Loucy (cell line): ENCODE results near the gene WDR45B.

Experiments used
- H2AFZ ChIP-seq: fragments of 200-600 bp; sonication (generic); 2 replicates; pipeline ENCODE4 v1.6.0; 2016; ENCODE audit warnings: antibody characterized with exemption, mild to moderate bottlenecking, low read length, moderate library complexity
- H3F3A ChIP-seq: fragments of 200-600 bp; 2 replicates; pipeline ENCODE4 v1.6.0; 2016; ENCODE audit warnings: antibody characterized with exemption, low read depth, mild to moderate bottlenecking
- H3K27me3 ChIP-seq: fragments of 200-600 bp; sonication (generic); 2 replicates; pipeline ENCODE4 v1.6.1; 2014; ENCODE audit warnings: low read length, mild to moderate bottlenecking; ENCODE audit not compliant: insufficient read depth, poor library complexity, severe bottlenecking
- H3K36me3 ChIP-seq: fragments of 200-600 bp; sonication (generic); 2 replicates; pipeline ENCODE4 v1.6.1; 2016; ENCODE audit warnings: low read length; ENCODE audit not compliant: insufficient read depth
- H3K4me1 ChIP-seq: fragments of 200-600 bp; sonication (generic); 2 replicates; pipeline ENCODE4 v1.5.1; 2014; ENCODE audit warnings: low read length, mild to moderate bottlenecking; ENCODE audit not compliant: insufficient read depth, poor library complexity, severe bottlenecking
- H3K4me2 ChIP-seq: fragments of 200-600 bp; sonication (generic); 2 replicates; pipeline ENCODE4 v1.6.0; 2014; ENCODE audit warnings: antibody characterized with exemption, low read length, low read depth, mild to moderate bottlenecking; ENCODE audit not compliant: poor library complexity, severe bottlenecking
- H3K4me3 ChIP-seq: fragments of 200-600 bp; sonication (generic); 2 replicates; pipeline ENCODE4 v1.5.1; 2014; ENCODE audit warnings: low read length, mild to moderate bottlenecking, mixed read lengths; ENCODE audit not compliant: poor library complexity, severe bottlenecking
- H3K79me2 ChIP-seq: fragments of 200-600 bp; sonication (generic); 2 replicates; pipeline ENCODE4 v1.6.1; 2014; ENCODE audit warnings: low read length; ENCODE audit not compliant: insufficient read depth
- H3K9ac ChIP-seq: fragments of 200-600 bp; sonication (generic); 2 replicates; pipeline ENCODE4 v1.6.0; 2014; ENCODE audit warnings: mild to moderate bottlenecking, low read depth, low read length, moderate library complexity; ENCODE audit not compliant: poor library complexity, severe bottlenecking
- H3K9me2 ChIP-seq: fragments of 200-600 bp; sonication (generic); replicated peaks from 2 replicates; pipeline ENCODE4 v1.6.1; 2016; ENCODE audit warnings: low read depth, low read length, mixed read lengths
- H3K9me3 ChIP-seq: fragments of 200-600 bp; sonication (generic); 2 replicates; pipeline ENCODE4 v1.6.1; 2014; ENCODE audit warnings: mild to moderate bottlenecking, antibody characterized with exemption, low read length, low read depth; ENCODE audit not compliant: insufficient read depth
- H4K20me1 ChIP-seq: fragments of 200-600 bp; sonication (generic); 2 replicates; pipeline ENCODE4 v1.6.0; 2014; ENCODE audit warnings: antibody characterized with exemption, low read length, mild to moderate bottlenecking; ENCODE audit not compliant: insufficient read depth, poor library complexity, severe bottlenecking
- CTCF ChIP-seq: fragments of 200-600 bp; sonication (generic); conservative IDR thresholded peaks from 2 replicates; pipeline ENCODE4 v1.5.1; 2014; ENCODE audit warnings: mild to moderate bottlenecking, antibody characterized with exemption, low read length
- EZH2phosphoT487 ChIP-seq: fragments of 200-600 bp; IDR thresholded peaks from 2 replicates; pipeline ENCODE4 v1.6.1; 2018; ENCODE audit warnings: antibody characterized with exemption, mild to moderate bottlenecking, moderate library complexity, borderline replicate concordance

Gene WDR45B

DNA sequence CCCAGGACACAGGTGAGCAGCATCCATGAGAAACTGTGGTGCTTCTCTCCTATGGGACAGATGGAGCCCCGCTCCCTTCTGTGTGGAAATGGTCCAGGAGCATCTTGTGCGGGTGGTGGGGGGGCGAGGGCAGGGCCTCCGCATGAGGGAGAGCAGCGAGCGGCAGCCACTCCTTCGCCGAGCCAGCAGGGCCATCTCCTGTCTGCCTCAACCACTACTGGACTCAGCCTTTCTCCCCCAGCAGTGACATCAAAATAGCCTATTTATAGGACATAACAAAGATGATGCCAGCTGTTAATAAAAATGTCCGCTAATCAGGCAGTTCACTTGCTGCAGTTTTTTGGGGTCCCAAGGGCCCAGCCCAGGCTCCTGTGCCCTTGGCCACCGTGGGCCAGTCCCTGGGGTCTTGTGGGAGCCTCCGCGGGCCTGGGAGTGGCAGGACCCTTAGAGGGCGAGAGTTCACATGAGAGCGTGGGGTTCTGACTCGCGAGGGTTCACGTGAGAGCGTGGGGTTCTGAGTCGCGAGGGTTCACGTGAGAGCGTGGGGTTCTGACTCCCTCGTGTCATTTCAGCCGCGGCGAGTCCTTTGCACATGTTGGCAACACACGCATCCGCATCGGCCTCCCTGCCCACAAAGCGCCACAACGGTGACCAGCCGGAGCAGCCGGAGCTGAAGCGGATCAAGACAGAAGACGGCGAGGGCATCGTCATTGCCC is 47.4 kb downstream of the WDR45B start:
- Histone ChIP-seq H3K9me2 (no peaks in the 10 kb centered on the region), H3K9me3 (no peaks in the 10 kb centered on the region), H4K20me1 (no peaks in the 10 kb centered on the region), H3K79me2 (0 out of 2 replicates have a peak, but pooled peaks cover 4% of the 10 kb centered on the region), H2AFZ (no peak overlapping the region), H3K4me1 (no peaks in the 10 kb centered on the region), H3K36me3 (peaks cover 65% of the 10 kb centered on the region; the same call in 1 of the 2 replicates), H3K27me3 (no peaks in the 10 kb centered on the region), H3F3A (no peaks in the 10 kb centered on the region), H3K4me3 (no peak overlapping the region), H3K4me2 (no peak overlapping the region), H3K9ac (no peak overlapping the region)
- TF ChIP-seq EZH2phosphoT487 (no peak), CTCF (no peak)

GRCh38 chr17:82599674-82600661 is 48.3 kb downstream of the WDR45B start:
- Histone ChIP-seq H3K4me3 (no peak overlapping the region), H3K9me3 (no peaks in the 10 kb centered on the region), H3K79me2 (peaks cover 13% of the 10 kb centered on the region; the same call in 1 of the 2 replicates), H3K9me2 (no peaks in the 10 kb centered on the region), H4K20me1 (no peaks in the 10 kb centered on the region), H3K9ac (no peak overlapping the region), H2AFZ (no peak overlapping the region), H3F3A (no peaks in the 10 kb centered on the region), H3K36me3 (peaks cover 65% of the 10 kb centered on the region), H3K27me3 (no peaks in the 10 kb centered on the region), H3K4me2 (no peak overlapping the region), H3K4me1 (peaks cover under 1% of the 10 kb centered on the region)
- TF ChIP-seq EZH2phosphoT487: no peak
- no peak for TF ChIP-seq CTCF

DNA sequence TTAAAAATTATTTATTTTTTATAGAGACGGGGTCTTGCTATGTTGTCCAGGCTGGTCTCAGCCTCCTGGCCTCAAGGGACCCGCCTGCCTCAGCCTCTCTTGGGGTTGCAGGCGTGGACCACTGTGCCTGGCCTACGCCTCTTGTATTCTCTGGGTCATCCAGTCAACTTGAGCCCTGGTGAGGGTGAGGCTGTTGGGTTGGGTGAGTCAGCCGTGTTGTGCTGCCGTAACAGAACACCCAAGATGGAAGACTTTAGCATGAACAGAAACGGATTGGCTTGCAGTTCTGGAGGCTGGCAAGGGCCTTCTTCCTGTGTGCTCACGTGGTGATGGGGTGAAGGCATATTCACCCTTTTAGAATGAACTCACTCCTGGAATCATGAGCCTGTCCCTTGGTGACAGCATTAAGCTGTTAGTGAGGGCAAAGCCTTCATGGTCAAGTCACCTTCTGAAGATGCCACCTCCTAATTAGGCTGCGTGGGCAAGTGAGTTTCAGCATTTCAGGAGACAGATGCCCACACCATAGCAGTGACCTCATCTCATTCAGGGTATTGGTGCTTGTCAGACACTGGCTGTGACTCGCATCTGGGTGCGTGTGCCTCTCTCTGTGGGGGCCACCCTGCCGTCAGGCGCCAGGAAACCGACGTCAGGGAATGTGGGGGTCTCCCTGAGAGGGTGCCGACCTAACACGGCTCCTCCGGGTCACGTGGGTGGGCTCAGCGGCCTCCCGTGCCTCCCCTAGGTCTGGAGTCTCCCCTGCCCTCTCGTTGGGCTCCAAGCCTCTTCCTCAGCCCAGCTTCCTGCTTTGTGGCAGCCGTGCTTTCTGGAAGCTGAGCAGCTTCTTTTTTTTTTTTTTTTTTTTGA is 49.8 kb downstream of the WDR45B start:
- Histone ChIP-seq H3K27me3 (no peaks in the 10 kb centered on the region), H3F3A (peaks cover 5% of the 10 kb centered on the region), H3K4me3 (no peak overlapping the region), H3K36me3 (peaks cover 61% of the 10 kb centered on the region), H3K9me2 (no peaks in the 10 kb centered on the region), H3K4me2 (no peak overlapping the region), H2AFZ (no peak overlapping the region), H4K20me1 (no peaks in the 10 kb centered on the region), H3K9ac (no peak overlapping the region), H3K79me2 (peaks cover 25% of the 10 kb centered on the region), H3K4me1 (peaks cover 14% of the 10 kb centered on the region), H3K9me3 (no peaks in the 10 kb centered on the region)
- TF ChIP-seq CTCF (no peak), EZH2phosphoT487 (no peak)
